Natural killer cell (primary cell): ENCODE results near the gene BAHCC1. TPM values are rescaled to one million over a fixed set of nuclear protein-coding genes. Genes with fewer than 3 reads are reported as not detected.

Source experiments
- ATAC-seq, 3 donors: fragments of 150-1000 bp in 2 of 3; fragments of 200-7000 bp in 1 of 3; cut with Tn5 transposase; 1 replicate in 1 of 3; 2 replicates in 2 of 3; pipeline ENCODE4 v1.10.0; 2021; ENCODE audit warnings: mild to moderate bottlenecking in 2 of 3, moderate library complexity in 2 of 3
- DNase-seq, 2 donors: peaks; one replicate each; pipeline versions ENCODE4 v3.0.0 to v3.0.0-alpha.2; 2013 to 2021; ENCODE audit warnings: mixed read lengths in 1 of 2
- H3K27ac ChIP-seq: one replicate; pipeline ENCODE4 v1.5.1; 2013; ENCODE audit warnings: mild to moderate bottlenecking, low read length
- H3K27me3 ChIP-seq: one replicate; pipeline ENCODE4 v1.6.1; 2013; ENCODE audit warnings: low read length; ENCODE audit not compliant: control insufficient read depth, insufficient read depth
- H3K36me3 ChIP-seq: one replicate; pipeline ENCODE4 v1.6.1; 2013; ENCODE audit warnings: low read length; ENCODE audit not compliant: control insufficient read depth, insufficient read depth
- H3K4me1 ChIP-seq: one replicate; pipeline ENCODE4 v1.6.1; 2013; ENCODE audit warnings: low read length; ENCODE audit not compliant: control insufficient read depth, insufficient read depth
- H3K4me3 ChIP-seq: one replicate; pipeline ENCODE4 v1.5.1; 2013; ENCODE audit warnings: low read length
- H3K9me3 ChIP-seq: one replicate; pipeline ENCODE4 v1.6.1; 2013; ENCODE audit warnings: low read length; ENCODE audit not compliant: control insufficient read depth, insufficient read depth
- H3K27ac Mint-ChIP-seq, 2 donors: one replicate each; pipeline ENCODE4 v1.8.0; 2022; ENCODE audit warnings: mild to moderate bottlenecking in 2 of 2, mixed read lengths in 2 of 2, moderate library complexity in 1 of 2
- H3K27me3 Mint-ChIP-seq, 2 donors: one replicate each; pipeline ENCODE4 v1.8.0; 2022; ENCODE audit warnings: low read depth in 2 of 2, mixed read lengths in 2 of 2
- H3K36me3 Mint-ChIP-seq: one replicate; pipeline ENCODE4 v1.8.0; 2022; ENCODE audit warnings: mixed read lengths
- H3K4me1 Mint-ChIP-seq, 2 donors: one replicate each; pipeline ENCODE4 v1.8.0; 2022; ENCODE audit warnings: mixed read lengths in 2 of 2
- H3K4me3 Mint-ChIP-seq: one replicate; pipeline ENCODE4 v1.8.0; 2022; ENCODE audit warnings: mild to moderate bottlenecking, moderate library complexity, mixed read lengths
- H3K9me3 Mint-ChIP-seq, 2 donors: one replicate each; pipeline ENCODE4 v1.8.0; 2022; ENCODE audit warnings: mixed read lengths in 2 of 2
- CTCF ChIP-seq: fragments of 200-600 bp; IDR thresholded peaks from one replicate; pipeline ENCODE4 v1.8.0; 2022; ENCODE audit warnings: antibody characterized with exemption
- WGBS: methylation state at CpG from one replicate; pipeline ENCODE4 v1.1.7; 2013; ENCODE audit warnings: missing lambda C conversion rate; ENCODE audit not compliant: insufficient coverage; 5-methylcytosine and 5-hydroxymethylcytosine counted together
- intact Hi-C: fragments of 100-400 bp; cut with micrococcal nuclease; formaldehyde crosslinking; loops from one replicate; pipeline ENCODE4 v1.14.2; 2022
- total RNA-seq, 4 donors: library from RNA; stranded (reverse); fragments of 120-200 nt in 1 of 4; gene quantifications; one replicate each; pipeline versions ENCODE4 v1.2.3 to v1.2.4, GENCODE V29; 2013 to 2022

BAHCC1 gene
- total RNA-seq, 3 donors from 2014 or later (not counting 1 experiment from before 2014, with no cell fraction given), result 2.9 to 17.3 (median 5.7) TPM

GRCh38 chr17:81415681-81416080 lies 20.4 kb downstream of the BAHCC1 start:
- Mint-ChIP-seq H3K4me1 (peaks cover 10 to 26% of the 10 kb centered on the region in 2 donors), H3K27me3 (peaks cover 0 to 17% of the 10 kb centered on the region in 2 donors), H3K36me3 (no peaks in the 10 kb centered on the region), H3K4me3 (no peak overlapping the region), H3K27ac (no peak overlapping the region), H3K9me3 (no peaks in the 10 kb centered on the region)
- intact Hi-C loops, result no loop called here
- Histone ChIP-seq H3K4me1 (peaks cover 39% of the 10 kb centered on the region), H3K9me3 (no peaks in the 10 kb centered on the region), H3K27me3 (peaks cover 27% of the 10 kb centered on the region), H3K27ac (no peak overlapping the region), H3K4me3 (no peak overlapping the region), H3K36me3 (no peaks in the 10 kb centered on the region)
- no peak for TF ChIP-seq CTCF
- ATAC-seq (no peak), DNase-seq (no peak)
- WGBS, result 91% methylated on average over 15 of the region's 15 CpGs

- Histone ChIP-seq H3K4me3 (no peak overlapping the region), H3K27me3 (peaks cover 34% of the 10 kb centered on the region), H3K27ac (no peak overlapping the region), H3K36me3 (no peaks in the 10 kb centered on the region), H3K9me3 (no peaks in the 10 kb centered on the region), H3K4me1 (peaks cover 32% of the 10 kb centered on the region)
- Mint-ChIP-seq H3K36me3 (no peaks in the 10 kb centered on the region), H3K27ac (no peak overlapping the region), H3K4me3 (no peak overlapping the region), H3K4me1 (peaks cover 10 to 22% of the 10 kb centered on the region in 2 donors), H3K9me3 (no peaks in the 10 kb centered on the region), H3K27me3 (peaks cover 0 to 14% of the 10 kb centered on the region in 2 donors)
- ATAC-seq, result no peak
- intact Hi-C loops, result no loop called here
- DNase-seq, result no peak
- TF ChIP-seq CTCF, result no peak
- 95% methylated on average over 10 of the region's 10 CpGs for WGBS
Observed at GRCh38 chr17:81416612-81417011, 21.4 kb downstream of the BAHCC1 start.

- Histone ChIP-seq H3K36me3 (no peaks in the 10 kb centered on the region), H3K4me3 (no peak overlapping the region), H3K4me1 (peaks cover 26% of the 10 kb centered on the region), H3K27ac (no peak overlapping the region), H3K27me3 (peaks cover 28% of the 10 kb centered on the region), H3K9me3 (no peaks in the 10 kb centered on the region)
- Mint-ChIP-seq H3K9me3 (no peaks in the 10 kb centered on the region), H3K4me3 (no peak overlapping the region), H3K36me3 (no peaks in the 10 kb centered on the region), H3K27ac (no peak overlapping the region), H3K27me3 (peaks cover 0 to 14% of the 10 kb centered on the region in 2 donors), H3K4me1 (peaks cover 9 to 19% of the 10 kb centered on the region in 2 donors)
- intact Hi-C loops, result no loop called here
- TF ChIP-seq CTCF, result no peak
- DNase-seq (no peak), ATAC-seq (no peak)
- WGBS, result 88% methylated on average over 37 of the region's 38 CpGs
Observed at GRCh38 chr17:81417049-81417878, 22.0 kb downstream of the BAHCC1 start.
